ENCODE results near the gene IFNG.
"Not testable (repeated sequence)": the region's sequence is repeated elsewhere in the genome, so short reads cannot be mapped to it uniquely, and the experiment has no call there.

The IFNG gene

DNA sequence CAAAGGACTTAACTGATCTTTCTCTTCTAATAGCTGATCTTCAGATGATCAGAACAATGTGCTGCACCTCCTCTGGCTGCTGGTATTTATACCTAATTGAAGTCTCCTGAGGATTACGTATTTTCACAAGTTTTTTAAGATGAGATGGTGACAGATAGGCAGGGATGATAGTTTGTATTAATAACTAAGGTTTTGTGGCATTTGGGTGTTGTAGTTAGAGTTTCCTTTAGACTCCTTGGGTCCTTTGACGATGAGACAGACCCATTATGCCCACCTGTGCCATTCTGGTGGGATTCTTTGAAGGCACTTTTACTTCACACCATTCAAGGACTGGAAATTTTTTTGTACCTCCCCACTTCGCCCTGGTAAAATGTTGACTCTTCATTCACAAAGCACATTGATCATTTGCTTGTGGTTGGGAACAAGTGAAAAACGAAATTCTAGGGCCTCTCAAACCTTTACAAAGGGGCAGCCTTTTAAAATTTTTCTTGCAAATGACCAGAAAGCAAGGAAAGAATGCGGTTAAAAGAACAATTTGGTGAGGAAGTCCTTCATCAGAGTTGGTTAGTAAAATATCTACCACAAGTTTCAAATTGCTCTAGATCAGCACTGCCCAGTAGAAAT is at the start of gene IFNG:
Gene IFNG (minus strand): TSS at position 60 of the 624 bp plus-strand sequence. CDS start 125 bp downstream, outside the sequence.
- no peak for DNase-seq

DNA sequence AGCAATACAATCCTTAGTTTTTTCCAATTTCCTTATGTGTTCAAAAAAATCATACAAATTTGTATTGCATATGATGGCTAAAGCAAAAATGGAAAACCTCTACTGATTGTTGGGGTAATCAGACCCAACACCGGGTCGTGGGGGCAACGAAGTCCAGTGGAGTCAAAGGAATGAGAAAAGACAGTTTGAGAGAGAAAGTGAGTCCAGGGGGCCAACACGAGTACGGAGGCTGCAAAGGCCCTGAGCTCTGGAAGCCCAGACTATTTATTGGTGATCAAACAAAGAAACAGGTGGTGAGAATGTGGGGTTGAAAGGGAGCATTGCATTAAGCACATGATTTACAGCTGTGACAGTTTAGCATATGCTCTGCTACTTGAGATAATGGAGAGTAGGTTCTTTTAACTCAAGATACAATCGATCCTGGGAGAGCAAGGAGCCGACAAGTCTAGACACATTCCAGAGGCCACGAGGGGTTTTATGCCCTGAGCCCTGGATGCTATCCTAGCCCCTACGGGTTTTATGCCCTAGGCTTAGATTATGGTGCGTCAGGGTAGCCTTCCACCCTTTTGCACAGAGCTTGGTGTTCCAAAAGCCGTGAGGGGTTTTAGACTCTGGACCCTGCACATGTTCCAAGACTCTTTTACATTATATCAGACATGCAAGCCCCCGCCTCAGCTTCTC is 49.6 kb upstream of the IFNG start:
- DNase-seq = not testable (repeated sequence)

DNA sequence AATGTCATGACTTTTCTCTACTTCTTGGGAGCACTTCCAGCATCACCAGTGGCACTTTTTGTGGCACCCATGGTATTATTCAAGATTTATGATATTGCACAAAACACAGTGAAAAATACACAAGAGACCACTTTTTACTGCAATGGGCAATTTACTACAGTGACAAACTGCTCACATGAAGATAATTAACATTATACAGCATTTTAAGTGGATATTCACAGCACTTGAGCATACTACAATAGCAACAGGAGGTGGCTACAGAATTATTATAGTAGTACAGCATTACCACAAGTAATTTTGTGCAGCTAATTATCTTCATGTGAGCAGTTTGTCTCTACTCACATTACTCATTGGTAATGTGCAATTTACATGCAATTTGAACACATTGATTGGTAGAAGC is 47.7 kb upstream of the IFNG start:
- DNase-seq = no peak

DNA sequence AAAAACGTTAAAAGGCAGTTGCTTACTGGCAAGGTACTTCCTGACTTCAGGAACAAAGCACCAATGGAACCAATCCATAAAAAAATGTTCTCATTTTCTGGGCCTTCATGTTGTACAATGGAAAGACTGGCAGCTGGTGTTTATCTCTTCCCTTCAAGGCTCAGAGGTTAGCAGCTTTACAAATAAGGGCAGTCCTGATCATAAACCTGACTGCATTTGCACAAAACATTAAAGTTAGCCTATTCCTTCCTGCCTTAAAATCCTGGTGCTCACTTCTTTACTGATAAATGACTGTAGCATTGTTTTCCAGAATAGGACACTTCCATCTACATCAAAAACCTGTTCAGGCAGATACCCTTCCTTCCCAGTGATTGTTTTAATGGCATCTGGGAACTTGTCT is 46.9 kb upstream of the IFNG start:
- DNase-seq = no peak

DNA sequence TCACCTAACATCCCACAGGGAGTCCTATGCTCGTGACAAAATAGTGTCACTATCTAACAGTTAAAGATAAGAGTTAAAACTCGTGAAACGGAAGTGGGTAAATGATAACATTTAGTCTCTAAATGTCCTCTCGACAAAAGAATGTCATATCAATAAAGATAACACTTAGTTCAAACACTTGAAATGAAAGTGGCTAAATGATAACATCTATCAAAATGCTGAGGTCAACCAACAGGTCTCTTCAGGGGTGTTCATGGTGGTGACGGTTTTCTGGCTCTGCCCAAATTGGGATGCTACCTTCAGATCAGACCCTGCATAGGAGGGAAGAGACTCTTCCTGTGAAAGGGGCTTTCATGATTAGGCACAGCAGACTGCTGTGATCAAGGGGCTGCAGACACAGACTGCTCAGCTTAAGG is 43.9 kb upstream of the IFNG start:
- DNase-seq = no peak

DNA sequence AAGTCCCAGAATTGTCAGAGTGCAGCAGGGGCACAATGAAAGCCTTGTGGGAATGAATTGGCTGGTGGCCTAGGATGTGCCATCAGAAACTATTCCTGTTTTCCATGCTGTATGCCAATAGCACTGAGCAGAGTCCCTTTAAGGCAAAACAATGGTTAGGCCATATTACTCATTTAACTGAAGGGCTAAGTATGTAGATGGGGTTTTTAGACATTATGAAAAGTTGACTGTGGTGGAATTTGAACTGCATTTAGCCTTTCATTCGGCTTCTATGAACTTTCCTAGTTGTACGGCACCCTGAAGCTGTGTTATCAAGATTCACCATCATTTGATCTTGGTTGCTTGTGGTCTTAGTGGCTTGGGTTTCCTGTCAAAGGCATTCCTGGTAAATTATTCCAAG is 41.3 kb upstream of the IFNG start:
- DNase-seq = no peak

DNA sequence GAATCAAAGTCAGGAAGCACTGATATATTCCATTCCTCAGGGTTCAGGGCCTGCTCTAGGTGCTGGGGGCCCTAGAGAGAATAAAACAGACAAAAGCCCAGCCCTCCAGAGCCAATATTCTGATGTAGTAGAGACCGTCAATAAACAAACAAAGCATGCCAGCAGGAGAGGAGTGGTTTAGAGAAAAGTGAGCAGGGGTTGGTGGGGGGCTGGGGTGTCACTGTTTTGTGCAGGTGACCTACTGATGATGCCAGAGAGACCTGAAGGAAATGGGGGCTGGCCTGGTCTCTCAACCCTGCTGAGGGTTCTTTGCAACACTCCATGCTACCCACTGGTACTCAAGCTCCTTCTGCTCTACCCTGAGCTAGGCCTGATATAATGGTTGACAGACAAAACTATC is 39.6 kb upstream of the IFNG start:
- no peak for DNase-seq

DNA sequence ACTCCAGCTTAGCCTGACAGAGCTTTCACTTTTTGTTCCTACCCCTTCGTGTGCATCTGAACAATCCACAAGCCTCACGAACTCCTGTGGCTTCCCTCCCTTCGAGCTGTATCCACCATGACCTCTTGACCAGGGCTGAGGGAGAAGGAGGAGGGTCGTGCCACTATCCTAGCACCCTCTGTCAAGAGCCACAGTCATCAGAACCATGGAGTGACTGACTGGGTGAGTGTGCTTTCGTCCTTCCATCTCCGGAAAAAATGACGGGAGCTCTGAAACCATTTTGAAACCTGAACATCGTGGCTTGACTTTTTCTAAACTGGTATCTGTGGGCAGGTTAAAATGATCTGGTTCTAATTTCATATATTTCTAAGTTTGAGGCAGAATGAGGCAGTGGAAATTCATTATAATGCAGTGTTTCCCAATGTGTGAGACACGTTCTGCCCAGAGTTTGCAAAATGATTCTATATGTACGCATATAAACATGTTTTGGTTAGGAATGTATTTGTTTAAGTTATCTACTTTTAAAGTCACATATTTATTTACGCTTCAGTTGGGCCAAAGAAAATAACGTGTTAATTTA is 39.1 kb upstream of the IFNG start:
- DNase-seq = no peak

DNA sequence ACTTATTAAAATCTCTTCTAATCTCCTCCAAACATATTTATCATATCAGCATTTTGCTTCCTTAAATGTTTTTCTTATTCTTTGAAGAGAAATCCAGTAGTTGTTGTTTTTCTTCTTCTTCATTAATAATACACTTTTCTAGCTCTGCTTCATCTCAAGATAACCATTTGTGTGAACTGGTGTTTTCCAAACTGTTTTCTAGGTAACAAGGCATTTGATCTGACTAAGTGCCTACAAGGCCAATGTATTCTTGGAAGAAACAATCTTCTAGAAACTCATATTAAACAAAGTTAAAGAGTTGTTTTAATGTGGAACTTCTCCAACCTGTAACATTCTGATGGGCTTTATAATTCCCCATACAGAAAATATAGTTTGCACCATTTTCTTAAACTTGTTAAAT is 30.8 kb upstream of the IFNG start:
- DNase-seq = no peak

DNA sequence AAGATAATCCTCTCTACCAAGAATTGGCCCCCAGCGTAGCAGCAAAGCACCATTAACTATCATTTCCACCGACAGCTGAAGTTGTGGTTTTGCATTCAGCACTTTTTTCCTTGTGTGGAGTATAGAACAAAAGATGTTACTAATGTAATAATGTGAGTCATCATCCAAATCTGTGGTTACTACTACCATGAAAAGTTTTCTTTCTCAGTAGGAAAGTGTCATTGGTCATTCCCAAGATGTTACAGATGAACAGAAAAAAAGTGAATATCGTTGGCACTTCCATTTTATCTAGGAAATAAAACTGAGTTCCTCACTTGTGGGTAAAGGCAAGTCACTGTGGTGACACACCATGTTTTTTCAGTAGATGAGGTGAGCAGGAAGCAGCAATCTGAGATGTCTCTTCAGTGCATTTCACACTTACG is 30.3 kb upstream of the IFNG start:
- peak; percentile 4 for DNase-seq

DNA sequence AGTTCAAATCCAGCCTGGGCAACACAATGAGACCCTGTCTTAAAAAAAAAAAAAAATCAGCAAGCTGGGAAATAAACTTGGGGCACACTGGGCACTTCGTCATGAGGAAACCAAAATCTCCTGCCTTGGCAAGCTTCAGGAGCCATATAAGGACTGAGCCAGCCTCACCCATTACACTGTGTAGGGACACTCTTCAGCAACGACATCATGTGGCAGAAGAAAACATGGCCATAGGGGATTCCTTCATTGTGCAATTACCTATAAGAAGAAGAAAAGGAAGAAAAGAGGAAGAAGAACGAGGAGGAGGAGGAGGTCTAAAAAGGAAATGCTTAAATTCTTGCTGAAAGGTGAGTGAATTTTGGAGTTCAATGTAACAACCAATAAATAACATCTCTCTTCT is 26.1 kb upstream of the IFNG start:
- no peak for DNase-seq

DNA sequence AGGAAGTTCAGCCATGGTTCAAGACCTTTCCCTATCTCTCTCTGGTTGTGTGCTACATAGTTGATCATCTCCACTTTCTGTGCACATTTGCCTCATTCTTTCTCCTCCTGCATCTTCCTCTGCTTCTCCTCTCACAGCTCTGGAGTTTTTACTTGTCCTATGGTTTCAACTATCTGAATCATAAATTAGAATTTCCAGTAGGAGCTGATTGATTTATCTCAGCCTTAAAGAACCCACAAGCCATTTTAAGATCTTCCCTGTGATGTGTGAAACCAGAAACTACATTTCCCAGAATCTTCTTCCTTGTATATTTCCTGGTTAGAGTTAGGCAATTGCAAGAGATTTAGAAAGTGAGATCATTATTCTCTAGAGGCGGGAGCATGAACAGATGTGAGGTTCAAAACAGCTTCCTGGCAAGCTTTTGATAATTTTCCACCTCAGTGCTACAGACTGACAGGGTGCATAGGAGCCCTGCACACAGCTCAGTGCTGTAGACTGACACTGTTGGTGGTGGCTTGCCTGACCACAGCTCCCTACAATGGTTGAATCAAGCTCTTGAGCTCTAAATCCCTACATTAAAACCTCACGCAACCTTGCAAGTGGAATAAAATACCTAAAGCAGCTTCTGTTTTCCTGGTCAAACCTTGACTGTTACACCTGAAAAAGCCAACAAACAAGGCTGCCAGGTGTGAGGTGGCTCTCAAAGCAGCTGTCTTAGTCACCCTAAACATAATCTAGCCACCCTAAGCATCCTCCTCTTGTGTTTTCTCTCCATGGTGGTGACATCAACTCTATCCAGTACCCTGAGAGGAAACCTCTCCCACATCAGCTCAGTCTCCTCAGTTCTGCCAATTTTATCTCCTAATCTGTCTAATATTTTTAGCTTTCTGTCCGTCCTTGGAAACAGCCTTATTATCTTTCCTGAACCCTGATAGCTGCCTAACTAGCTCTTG is 21.5 kb upstream of the IFNG start:
- DNase-seq = peak; percentile 24

DNA sequence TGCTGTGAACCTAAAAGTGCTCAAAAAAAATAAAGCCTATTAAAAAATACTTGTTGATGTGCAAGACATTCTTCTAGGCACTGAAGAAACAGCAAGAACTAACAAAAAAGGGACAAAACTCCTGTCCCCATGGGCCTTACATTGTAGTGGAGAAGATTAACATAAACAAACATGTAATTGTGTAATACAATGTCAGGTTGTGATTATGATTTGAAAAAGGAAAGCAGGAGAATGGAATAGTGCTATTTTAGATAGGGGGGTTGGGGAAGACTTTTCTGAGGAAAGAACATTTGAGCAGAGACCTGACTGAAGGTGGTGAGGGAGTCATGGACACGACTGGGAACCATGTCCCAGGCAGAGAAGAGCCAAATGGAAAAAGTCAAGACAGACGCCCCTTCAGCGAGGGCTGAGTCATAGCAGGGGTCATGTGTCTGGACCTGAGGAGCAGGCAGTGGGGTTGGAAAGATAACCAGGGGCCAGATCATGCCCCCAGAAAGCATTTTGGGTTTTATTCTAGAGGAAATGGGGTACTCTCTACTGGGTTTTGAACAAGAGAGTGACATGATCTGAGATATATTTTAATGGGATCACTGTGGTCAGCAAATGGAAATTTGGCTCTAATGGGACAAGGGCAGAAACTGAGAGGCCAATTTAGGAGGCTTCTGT is 19.4 kb upstream of the IFNG start:
- no peak for DNase-seq

DNA sequence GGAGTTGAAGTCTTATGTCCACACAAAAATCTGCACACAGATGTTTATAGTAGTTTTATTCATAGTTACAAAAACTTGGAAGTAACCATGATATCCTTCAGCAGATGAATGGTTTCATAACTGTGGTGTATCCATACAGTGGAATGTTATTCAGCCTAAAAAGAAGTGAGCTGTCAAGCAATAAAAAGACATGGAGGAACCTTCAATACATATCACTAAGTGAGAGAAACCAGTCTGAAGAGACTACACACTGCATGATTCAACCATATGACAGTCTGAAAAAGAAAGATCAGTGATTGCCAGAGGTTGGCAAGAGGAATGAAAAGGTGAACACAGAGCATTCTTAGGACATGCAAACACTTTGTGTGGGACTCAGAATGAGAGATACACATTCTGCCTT is 18.6 kb upstream of the IFNG start:
- DNase-seq = no peak

DNA sequence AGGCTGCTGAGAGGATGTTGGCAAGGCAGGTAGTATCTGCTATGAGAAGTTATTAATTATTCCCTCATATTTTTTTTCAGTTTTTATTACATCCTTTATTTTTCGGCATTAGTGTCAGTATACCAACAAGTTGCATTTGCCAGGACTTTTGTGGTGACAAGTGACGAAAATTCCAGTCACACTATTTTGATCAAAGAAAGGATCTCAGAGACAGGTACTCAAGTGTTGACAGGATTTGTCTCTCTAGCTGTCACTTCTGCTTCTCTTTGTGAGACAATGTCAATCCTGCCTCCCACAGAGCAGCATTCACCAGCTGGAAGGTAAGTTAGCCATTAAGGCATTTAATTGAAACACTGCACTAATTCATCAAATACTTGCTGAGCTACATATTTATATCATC is 18.0 kb upstream of the IFNG start:
- no peak for DNase-seq

DNA sequence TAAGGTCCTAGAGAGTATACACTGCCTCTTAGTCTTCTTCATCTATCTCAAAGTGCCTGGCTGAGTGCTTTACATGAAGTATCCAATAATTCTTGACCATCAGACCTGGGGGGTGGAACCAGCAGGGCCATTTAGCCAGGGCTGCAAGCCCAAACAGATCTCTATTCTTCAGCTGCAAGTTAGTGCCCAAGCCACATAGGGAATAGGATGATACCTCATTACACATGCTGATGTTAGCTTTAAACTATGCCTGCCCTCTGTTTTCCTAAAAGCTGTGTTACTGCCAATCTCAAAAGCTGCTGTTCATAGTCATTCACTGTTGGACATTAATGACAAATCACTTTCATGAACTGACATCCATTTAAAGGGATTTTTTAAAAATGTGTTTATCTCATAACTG is 16.7 kb upstream of the IFNG start:
- DNase-seq = no peak

DNA sequence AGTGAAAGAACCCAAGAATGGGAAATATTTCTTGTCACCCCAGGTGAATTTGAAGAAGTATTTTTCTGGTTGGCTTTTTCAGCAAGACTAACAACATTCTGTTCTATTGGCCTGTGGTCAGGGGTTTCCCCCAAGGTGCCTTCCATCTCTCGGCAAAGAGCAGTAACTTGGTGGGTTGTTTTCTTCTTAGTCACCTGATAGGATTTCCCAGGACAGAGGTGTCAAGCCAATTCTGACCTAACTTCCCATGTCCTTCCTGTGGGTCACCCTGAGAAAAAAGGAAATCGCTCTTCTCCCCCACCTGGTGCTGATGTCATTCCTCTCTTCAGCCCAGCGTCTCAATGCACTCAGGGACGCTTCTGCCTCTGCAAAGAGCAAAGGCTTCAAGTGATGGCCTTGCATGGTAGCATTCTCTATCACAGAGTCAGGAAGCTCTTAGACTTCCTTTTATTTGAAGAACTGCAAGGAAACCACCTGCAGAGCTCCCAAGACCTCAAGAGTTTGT is 16.1 kb upstream of the IFNG start:
- peak; percentile 46 for DNase-seq

DNA sequence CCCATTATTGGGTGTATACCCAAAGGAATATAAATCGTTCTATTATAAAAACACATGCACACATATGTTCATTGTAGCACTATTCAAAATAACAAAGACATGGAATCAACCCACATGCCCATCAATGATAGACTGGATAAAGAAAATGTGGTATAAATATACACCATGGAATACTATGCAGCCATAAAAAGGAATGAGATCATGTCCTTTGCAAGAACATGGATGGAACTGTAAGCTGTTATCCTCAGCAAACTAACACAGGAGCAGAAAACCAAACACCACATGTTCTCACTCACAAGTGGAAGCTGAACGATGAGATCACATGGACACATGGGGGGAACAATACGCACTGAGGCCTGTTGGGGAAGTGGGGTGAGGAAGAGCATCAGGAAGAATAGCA is 15.2 kb upstream of the IFNG start:
- DNase-seq = not testable (repeated sequence)

DNA sequence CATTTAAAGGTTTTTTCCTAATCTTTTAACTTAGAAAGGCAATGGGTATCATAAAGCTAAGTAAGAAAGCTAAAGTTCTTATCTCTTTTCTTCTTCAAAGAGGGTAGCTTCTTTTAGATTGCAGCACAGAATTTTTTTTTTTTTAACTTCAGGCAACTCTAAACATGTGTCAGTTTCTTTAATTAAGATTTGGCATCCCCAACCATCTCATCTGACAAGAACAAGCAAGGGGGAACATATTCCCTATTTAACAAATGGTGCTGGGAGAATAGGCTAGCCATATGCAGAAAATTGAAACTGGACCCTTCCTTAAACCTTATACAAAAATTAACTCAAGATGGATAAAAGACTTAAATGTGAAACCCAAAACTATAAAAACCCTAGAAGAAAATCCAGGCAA is 14.3 kb upstream of the IFNG start:
- DNase-seq = no peak

DNA sequence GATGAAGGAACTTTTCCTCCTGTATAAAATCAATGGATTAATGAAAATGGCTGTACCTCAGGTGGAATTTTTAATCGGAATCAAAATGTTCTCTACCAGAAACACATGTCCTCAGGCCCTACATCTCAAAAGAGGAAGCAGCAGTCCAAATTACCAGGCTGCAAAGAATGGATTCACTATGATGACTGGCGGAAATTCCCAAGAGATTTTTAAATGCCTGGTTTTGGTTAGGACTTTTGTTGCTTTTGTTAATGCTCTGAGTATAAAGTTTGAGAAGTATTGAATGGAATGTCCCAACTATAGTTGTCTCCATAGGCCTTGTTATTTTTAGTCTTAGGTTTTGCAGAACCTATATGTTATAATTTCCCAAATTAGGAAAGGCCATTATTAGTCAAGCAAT is 11.2 kb upstream of the IFNG start:
- no peak for DNase-seq

DNA sequence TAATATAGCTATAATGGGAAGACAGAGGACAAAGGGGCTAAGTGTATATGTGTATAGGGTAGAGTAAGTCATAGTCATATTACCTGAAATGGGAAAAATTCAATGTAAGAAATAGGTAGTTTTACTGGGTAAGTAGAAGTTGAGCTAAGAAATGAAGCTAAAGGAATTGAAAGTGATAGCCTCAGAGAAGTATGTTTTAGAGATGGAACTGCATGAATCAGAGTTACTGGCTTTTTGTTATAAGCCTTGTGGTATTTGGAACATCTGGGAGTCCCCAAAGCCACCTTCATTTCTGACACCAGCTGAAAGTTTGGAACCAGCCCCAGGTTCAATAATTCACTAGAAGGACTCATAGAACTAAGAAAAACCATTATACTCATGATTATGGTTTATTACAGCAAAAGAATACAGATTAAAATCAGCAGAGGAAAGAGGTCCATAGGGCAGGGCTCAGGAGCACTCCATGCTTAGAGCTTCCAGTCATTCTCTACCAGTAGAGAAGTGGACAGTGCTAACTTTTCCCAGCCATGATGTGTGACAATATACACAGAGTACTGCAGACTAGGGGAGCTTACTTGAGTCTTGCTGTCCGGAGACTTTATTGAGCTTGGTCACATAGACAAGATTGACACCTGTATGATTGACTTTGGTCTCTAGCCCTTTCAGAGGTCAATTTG is 9.8 kb upstream of the IFNG start:
- DNase-seq = no peak

DNA sequence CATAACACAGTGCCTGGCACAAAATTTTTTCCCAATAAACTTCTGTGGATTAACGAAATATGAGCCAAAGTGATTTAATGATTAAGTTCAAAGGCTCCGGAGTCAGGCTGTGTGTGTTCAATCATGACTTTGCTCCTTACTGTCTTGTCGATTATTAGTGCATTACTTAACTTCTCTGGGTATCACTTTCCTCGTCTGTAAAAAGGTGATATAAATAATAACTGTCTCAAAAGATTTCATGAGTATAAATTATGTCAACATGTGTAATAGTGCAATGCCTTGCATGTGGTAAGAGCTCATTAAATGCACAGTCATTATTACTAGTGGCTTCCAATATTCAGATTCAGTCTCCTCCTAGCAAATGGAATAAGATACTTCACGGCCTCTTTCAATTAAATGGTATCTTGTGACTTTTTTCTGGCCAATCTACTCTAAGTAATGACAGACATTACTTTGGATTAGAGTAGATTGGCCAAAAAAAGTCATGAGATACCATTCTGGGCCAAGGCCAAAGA is 6.8 kb upstream of the IFNG start:
- DNase-seq = no peak
